Subcutaneous adipose tissue (tissue), 4 donors: Measurements from ENCODE around the gene RASD1. TPM values are rescaled to one million over a fixed set of nuclear protein-coding genes. Genes with fewer than 3 reads are reported as not detected.

Experiments
- total RNA-seq, 4 donors: library from RNA; depleted of rRNA; stranded (reverse); fragments of >200 nt; gene quantifications; one replicate each; pipeline ENCODE4 v1.1.0, GENCODE V29; 2016
- TF ChIP-seq, protein P1 (sequence below): fragments of 450-650 bp; IDR thresholded peaks from one replicate; pipeline ENCODE4 v1.5.1; 2016; ENCODE audit warnings: low read depth, mild to moderate bottlenecking, control low read depth, antibody characterized with exemption, moderate library complexity

RASD1 gene
- total RNA-seq, 4 donors from 2014 or later = 140 to 294 (median 198) TPM

DNA sequence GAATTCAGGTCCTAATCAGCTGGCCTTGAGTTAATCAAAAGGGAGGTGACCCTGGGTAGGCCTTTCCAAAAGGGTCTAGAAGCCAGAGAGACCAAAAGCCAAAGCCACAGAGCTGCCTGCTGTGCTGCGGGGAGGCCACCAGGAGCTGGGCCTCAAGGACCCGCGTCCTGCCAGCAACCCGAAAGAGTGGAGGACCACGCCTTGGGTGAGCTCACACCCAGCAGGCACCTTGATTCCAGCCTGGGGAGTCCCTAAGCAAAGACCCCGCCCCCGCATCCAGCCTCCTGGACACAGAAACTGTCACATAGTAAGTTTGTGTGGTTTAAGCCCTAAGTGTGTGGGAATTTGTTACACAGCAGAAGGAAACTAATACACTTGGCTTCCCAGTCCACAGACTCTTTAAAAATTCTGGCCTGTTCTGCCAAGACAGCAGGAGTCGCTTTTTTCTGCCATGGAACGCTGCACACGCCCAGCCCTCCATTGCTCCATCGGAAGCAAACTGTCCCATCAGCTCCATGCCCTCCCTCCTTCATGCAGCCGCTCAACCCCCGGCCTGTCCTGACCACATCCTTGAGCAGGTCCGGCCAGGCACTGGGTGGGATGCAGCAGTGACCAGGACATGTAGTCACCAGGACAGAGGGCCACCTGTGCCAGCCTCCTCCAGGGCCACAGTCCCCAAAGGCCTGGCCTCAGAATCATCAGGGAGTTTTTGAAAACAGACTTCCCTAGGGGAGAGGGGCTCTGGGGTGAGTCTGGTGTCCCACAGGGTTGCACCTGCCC, 20.9 kb upstream of the RASD1 start:
- TF ChIP-seq, protein P1, sequence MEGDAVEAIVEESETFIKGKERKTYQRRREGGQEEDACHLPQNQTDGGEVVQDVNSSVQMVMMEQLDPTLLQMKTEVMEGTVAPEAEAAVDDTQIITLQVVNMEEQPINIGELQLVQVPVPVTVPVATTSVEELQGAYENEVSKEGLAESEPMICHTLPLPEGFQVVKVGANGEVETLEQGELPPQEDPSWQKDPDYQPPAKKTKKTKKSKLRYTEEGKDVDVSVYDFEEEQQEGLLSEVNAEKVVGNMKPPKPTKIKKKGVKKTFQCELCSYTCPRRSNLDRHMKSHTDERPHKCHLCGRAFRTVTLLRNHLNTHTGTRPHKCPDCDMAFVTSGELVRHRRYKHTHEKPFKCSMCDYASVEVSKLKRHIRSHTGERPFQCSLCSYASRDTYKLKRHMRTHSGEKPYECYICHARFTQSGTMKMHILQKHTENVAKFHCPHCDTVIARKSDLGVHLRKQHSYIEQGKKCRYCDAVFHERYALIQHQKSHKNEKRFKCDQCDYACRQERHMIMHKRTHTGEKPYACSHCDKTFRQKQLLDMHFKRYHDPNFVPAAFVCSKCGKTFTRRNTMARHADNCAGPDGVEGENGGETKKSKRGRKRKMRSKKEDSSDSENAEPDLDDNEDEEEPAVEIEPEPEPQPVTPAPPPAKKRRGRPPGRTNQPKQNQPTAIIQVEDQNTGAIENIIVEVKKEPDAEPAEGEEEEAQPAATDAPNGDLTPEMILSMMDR = no peak

DNA sequence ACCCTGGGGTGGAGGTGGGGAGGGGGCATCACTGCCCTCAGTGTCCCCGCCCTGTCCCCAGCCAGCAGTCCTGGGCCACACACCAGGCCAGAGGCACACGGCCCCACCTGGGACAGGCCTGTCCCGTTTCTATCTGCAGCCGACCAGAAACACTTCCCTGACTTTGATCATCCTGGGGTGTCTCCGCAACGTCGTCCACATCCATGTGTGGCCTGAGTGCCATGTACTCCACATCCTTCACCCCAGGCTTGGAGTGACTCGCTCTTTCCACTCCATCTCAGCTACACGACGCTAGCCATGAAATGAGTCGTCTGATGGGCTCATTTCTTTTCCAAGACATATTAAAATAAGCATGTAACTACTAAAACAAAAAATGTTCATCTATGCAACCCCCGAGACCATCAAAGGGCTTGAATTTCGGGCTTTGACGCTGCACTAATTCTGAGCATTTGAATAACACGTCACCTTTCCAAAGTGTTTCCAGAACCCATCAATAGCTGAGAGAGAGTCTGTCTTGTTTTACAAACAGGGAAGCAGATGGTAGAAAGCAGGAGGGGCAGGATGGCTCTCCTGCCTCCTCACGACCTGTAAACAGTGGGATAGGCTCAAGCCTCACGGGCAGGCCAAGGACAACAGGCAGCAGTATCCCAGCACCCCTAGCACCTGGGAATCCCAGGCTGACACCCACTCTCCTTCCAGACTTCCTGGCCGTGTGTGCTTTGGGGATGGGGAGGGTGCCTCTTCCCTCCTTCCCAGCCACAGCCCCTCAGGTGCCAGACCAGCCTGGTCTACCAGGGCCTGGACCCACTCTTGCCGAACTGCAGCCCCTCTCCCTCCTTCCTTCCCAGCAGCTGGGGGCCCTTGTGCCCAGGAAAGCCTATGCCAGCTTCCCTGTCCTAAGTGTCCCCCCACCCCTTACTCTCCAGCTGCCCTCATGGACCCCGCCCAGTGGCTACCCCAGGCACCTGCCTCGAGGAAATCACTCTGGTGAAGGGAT, 20.0 kb upstream of the RASD1 start:
- TF ChIP-seq, protein P1 = no peak

DNA sequence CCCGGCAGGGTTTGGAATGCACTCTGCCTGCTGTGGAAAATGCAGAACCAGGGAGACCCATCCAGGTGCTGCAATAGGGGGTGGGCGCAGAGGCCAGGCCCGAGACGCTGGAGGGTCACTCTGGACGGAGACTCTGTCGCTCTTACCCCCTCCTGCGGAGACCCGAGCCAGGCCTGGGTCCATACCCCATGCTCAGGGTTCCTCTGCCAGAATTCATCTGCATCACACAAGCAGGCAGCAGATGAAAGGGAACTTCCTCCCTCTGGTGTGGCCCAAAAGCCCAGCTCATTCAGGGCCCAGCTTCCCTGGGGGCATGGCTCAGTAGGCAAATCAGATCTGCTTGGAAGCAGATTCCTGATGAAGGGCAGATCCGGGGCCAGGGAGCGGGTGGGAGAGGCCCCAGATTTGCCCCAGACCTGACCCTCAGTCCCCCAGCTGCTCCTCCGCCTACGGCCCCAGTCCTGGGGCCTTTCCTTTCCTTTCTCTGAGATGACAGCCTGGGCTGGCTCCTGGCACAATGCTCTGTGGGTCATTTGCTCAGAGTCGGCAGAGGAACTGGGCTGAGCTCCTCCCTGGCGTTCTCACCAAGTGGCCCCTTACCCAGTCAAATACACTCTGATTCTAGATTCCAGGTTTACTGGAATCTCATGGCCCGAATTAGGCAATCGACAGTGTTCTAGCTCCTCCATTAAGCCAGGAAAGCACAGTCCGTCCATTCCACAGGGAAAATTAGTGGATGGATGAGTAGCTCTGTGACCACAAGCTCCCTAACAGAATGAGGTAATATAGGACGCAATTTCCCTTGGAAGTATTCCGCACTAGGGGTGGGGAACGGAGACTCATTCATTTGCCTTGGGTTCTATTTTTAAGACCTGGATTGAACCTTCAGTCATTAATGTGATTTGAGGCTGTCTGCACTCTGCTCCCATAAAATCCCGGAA, 19.1 kb upstream of the RASD1 start:
- TF ChIP-seq, protein P1 = no peak

DNA sequence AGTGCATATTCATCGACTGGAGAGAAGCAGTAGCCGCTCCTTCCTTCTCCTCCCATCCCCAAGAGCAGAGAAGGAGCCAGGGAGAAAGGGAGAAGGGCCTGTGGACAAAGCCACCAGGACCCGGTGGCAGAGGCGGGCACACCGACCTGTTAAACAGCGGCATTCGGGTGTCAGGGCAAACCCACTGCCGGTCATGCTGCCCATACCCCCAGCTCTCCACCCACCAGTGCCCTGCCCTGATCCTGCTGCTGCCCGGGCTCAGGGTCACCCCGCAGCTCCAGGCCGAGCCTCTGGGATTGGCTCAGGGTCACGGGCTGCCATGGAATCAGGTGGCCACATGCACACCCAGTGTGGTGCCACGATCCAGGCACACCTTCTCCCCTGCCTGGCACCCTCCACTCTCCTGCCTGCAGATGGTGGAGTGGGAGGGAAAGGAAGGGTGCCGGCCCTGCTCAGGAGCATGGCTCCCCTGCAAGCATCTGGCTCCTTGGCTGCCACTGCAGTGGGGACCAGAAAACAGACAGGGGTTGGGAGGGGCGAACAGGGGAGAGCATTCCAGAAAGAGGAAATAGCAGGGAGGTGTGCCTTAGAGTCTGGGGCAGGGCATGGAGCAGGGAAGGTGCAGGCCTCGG, 18.3 kb upstream of the RASD1 start:
- TF ChIP-seq, protein P1 = no peak

DNA sequence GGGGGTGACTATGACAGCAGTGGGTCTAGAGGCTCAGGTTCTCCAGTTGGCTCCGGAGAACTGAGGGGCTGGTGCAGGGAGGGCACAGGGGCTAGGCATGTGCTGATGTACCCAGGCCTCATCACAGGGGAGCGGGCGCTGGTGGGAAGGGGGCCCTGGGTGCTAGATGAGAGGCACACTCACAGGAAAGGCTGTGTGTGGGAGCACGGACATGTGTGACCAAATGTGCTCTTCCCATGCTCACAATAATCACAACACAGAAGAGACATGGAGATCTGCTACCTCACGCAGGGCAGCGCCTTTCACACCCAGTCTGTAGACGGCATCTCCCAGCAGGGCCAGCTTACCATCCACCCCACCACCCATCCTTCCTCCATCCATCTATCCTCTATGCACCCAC, 17.4 kb upstream of the RASD1 start:
- TF ChIP-seq, protein P1 = no peak

DNA sequence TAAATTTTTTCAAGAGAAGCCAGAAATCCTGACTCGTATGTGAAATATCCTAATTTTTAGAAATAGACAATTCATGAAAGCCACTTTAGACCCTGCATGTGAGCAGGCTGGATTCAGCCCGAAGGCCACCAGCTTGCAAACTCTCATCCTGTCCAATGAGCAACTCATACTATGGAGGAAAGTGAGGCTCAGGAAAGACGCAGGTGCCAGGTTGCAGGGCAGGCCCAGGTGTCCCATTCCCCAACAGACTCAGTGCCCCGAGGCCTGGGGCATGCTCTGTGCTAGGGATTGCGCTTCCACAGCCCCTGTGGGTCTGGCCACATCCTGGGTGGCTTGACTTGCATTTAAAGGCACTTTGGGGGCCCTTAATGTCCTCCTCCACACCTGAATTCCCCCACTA, 16.7 kb upstream of the RASD1 start:
- TF ChIP-seq, protein P1 = no peak
